Measurements from ENCODE around the gene ATP1A1.

The ATP1A1 gene

DNA sequence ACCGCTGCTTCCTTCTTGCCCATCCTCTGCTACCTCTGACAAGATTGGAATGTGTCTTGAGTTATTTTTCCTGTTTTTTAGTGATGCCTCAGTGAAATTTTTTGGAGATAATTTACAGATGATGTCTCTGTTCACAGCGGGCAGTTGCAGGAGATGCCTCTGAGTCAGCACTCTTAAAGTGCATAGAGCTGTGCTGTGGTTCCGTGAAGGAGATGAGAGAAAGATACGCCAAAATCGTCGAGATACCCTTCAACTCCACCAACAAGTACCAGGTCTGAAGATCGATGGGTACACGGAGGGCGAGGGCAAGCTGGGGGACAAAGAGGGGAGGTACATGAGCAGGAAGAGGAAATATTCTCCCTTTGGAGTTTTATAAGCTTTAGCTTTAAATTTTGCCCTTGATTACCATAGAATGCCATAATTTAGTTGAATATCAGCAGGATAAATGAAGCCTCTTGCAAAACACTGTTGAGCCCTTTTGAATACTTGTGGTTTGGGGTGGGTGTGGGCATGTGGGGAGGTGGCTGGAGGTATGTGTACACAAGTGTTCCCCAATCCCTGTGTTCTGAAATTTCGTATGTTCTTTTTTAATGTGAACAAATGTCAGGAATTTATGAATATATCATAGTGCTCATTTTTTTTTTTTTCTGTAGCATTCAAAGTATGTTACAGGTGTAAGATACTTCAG is 19.8 kb downstream of the ATP1A1 start:
- no peak for DNase-seq

DNA sequence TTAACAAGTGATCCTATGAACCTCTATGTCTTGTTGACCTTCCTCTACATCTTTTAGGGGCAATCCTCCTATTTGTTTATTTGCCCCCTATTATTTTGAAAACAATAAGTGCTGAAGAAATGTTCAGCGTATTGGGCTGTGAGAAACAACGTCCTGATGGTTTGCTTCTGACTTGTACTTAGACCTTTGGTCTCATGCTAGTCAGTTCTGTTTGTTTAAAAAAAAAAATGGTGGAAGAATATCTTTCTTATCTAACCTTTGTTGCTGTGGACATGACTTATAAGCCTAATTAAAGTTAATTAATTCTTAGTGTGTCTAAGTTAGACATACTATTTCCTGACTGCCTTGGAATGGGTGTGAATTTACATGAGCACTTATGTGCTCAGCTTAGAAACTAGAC is 20.7 kb downstream of the ATP1A1 start:
- no peak for DNase-seq

DNA sequence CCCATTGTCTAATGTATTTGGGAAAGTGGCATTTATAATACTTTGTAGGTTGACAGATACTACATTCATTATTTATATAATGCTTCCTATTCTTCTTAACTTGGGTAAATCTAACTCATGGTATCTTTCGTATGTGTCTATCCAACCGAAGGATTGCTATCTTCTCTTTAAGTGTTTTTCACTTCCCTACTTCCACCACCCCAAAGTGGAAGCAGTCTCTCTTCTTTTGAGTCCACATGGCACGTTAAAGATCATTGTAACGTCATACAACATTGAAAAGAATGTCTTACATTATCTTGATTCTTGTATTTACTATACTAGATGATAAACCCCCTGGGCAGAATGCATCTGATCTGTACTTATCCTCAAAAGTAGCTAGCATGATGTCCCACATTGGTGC is 21.2 kb downstream of the ATP1A1 start:
- DNase-seq: no peak

DNA sequence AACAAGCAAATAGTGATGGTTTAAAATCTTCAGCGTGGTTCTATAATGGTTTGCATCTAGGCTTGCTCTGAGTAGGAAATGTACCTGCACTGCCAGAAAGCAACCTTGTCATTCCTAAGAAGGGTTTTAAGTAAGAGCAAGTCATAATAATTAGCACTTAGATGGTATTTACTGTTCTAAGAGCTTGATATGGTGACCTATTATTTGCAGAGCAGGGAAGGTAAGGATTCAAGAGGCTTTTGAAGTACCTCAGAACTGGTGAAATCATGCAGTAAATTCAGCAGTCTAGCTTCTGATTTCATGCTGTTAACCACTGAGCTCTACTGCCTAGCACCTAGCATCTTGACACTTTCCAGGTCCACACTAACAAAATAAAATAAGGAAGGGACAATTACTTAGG is 23.7 kb downstream of the ATP1A1 start:
- no peak for DNase-seq

DNA sequence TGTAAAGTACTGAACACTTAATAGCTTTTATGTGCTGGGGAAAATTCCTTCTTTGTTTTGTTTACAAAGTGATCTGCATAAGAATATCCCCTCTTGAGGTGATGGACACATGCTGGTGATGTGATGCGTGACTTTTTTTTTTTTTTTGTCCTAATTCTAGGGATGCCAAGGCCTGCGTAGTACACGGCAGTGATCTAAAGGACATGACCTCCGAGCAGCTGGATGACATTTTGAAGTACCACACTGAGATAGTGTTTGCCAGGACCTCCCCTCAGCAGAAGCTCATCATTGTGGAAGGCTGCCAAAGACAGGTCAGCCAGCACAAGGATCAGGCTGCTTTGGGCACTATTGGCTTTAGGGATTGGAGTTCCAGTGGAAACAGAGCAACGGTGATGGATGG is 24.7 kb downstream of the ATP1A1 start:
- DNase-seq: no peak

DNA sequence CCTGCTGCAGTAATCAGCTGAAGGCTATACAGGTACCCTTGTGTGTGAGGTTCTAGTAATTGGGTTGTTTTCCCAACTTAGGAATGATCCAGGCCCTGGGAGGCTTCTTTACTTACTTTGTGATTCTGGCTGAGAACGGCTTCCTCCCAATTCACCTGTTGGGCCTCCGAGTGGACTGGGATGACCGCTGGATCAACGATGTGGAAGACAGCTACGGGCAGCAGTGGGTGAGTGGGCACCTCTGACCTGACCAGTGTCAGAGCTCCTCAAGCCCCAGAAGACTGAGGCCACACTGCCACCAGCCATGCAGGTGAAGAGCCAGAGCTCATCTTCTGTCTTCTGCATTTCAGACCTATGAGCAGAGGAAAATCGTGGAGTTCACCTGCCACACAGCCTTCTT is 27.7 kb downstream of the ATP1A1 start:
- DNase-seq: no peak

DNA sequence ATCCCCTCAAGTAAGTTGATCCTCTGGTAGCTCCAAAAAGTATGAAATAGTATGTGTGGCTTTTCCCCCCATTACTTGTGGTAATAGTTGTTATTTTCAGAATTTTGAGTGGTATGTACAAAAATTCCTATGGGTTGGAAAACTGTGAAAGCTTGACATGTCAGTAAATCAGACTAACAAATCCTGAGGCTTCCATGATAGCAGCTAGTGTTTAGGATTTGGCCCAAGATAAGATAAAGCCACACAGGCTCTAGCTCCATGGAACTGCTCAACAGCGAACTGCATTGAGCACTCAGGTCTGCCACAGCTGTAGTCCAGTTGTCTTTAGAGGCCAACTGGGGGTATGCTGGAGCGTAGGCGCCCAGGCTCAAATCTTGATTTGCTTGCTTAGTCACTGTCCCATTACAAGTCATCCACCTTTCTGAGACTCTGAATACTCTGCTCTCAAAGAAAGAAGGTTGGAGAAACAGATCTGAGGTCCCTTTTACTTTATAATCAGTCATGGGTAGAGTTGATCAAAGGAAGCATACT is 28.7 kb downstream of the ATP1A1 start:
- DNase-seq: no peak

DNA sequence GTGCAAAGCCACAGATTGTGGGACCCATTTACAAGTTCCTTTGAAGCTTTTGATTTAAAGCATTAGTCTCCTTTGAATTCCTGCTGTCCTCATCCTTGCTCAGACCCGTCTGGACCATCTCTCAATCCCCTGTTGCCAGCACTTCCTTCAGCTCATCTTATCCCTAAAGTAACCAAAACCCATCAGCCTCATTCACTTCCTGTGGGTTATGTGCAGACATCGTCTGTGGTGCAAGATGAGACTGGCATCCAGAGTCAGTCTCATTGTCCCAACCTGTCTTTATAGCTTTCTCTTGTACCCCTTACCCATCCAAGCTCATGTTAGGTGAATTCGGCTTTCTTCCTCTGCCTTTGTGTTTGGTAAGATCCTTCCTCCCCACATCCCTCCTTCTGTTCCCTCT is 29.3 kb downstream of the ATP1A1 start:
- no peak for DNase-seq

DNA sequence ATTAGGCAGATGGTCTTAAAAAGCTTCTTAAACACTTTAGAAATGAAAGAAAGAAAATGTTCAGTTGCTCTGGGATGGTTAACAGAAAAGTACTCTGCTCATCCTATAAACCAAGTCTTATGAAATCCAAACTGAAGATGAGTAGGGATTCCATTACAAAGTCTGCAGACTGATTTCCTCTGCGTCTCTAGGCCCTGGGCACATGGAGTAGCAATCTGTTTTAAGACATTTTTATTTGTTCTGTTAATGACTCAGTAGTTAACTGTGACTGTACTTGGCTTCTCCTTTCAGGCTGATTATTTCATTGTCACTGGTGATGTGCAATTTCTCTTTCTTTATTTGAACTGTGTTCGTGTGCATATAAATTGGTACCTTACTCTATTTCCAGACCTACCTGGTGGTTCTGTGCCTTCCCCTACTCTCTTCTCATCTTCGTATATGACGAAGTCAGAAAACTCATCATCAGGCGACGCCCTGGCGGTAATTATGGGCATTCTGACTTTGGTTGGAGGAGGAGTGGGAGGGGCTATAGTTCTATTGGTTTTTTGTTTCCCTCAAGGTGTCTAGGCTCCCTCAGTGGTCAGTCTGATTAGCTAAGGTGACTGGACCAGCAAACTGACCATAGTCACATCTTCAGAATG is 30.6 kb downstream of the ATP1A1 start:
- DNase-seq: no peak

DNA sequence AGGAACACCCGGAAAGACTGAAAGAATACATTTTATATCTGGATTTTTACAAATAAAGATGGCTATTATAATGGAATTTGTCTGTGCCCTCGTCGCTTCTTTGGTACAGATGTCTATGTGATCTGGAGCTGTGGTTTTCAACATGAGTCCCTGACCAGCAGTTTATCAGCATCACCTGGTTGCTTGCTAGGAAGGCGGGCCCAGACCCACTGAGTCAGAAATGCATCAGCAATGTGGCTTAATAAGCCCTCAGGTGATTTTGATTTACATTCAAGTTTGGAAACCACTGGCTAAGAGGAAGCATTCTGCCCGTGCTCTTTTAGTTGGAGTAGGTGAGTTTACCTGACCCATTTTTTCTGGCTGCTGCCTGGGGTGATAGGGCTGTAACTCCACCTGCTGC is 31.7 kb downstream of the ATP1A1 start:
- no peak for DNase-seq

DNA sequence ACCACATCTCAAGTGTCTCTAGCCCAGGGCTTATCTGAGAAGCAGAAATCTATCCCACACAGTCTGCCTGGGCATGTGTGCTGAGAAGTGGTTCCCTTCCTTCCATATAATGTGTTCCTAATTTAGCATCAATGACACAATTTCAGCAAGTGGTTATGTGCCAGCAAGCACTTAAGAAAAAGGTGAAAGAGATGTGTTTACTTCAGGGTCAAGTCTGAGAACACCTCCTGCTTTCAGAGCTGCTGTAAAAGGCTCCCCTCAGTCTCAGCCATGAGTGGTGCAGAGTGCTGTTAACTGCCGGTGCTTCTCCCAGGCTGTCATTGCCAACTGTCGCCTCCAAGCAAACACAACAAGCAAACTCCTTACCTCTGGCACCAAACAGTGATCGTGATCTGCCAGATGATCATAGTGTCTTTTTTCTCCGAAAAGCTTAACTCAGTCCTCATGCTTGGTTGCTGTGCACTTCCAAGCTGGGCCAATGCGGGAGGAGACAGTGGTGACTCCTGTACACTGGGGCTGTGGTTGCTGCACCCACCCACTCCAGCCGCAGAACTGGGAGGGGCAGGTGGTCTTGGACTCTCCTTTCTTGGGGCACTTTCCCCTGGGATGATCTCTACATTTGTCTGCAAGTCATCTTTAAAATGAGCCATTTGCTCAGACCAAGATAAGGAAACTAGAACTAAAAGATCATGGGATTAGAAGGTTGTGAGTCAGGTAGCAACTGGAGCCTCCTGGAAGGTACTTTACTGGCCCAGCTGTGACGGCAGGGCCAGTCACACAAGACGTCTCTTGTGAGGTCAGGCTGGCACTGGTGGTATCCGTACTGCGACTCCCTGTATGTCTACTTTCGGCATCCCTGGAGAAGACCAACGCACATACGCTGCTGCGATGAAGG is 32.4 kb downstream of the ATP1A1 start:
- no peak for DNase-seq

DNA sequence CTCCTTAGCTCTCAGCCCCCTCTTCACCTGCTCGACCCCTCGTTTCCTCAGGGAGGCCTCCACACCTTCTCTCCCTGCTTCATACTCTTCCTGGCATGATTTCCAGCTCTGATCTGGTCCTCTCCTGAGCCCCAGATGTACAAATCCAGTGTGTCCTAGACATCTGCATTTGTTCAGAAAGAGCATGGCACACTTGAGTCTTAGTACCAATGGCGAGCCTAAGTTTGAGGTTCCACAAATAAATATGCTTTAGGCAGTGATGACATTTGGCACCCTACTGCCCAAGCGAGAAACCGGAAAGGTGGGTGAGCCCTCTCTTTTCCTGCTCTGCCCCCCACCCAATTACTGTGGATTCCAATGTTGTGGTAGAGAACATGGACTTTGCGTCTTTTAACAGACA is 34.0 kb downstream of the ATP1A1 start:
- DNase-seq: no peak

DNA sequence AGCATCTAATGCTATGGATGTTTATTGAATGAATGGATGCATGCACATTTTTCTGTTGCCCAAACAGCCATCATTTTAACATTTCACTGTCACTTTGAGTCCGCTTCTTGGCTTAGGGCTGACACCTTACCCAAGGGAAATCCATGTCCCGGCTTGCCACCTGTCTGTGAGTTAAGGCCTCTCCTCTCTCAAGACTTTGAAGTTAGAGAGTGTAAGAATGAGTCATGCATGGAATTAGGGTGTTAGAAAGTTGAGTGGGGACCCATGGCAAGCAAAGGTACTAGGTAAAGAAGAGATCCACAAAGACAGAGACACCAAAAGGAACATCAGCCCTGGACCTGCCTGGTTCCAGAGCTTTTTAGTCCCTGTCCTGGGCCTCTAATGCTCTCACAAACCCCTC is 35.1 kb downstream of the ATP1A1 start:
- no peak for DNase-seq

DNA sequence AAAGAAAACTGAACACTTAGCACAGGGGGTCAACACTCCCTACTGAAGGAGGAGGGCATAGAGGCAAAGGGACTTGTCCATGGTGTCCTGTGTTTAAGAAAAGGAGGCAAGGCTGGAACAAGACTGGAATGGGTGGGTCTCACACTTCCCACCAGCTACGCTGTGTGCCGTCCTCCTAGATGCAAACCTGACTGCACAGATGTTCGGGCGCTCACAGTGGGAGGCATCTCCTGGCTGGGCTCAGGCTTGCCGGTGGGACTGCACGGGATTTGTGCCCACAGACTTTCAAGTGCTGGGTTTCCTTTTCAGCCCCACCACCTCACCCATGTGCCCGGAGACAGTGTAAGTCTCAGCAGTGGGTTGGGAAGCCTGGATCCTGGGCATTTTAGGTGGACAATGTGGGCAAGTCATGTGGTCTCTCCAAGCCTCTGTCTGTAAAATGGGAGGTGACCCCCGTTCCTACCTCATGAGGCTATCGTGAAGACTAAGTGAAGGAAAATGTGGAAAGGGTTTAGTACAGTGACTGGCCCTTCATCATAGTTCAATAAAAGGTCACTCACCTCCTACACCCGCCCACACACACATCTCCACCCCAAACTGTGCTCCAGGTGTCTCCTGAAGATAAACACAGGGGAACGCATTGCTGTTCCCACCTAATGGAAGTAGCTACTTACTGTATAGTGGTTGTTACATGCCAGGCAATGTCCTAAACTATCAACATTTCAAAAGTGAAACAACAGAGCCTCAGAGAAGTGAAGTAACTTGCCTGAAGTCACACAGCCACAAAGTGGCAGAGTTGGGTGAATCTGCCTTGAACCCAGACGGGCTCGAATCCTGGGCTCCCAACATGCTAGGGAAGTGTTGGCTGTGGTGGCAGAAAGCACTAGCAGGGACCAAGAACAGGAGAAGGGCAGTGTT is 36.0 kb downstream of the ATP1A1 start:
- no peak for DNase-seq

DNA sequence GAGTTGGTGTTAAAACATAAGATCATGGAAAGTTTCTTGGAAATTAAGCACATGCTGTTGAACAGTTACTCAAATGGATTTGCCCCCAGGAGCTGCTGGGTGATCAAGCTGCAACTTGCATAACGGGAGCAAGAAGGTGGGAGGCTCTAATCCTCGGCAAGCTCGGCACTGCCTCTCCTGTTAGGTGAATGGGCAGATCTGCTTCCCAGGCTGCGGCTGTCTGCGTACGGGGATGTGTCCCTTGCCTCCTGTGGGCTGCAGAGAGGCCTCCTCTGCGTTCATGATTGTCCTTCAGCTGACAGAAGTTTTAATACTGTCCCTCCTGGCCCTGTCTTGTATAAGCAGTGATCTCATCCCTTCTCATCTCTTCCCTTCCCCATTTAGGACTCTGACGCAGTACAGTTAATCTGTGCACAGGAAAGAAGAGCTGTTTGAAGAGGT is 36.7 kb downstream of the ATP1A1 start:
- no peak for DNase-seq

DNA sequence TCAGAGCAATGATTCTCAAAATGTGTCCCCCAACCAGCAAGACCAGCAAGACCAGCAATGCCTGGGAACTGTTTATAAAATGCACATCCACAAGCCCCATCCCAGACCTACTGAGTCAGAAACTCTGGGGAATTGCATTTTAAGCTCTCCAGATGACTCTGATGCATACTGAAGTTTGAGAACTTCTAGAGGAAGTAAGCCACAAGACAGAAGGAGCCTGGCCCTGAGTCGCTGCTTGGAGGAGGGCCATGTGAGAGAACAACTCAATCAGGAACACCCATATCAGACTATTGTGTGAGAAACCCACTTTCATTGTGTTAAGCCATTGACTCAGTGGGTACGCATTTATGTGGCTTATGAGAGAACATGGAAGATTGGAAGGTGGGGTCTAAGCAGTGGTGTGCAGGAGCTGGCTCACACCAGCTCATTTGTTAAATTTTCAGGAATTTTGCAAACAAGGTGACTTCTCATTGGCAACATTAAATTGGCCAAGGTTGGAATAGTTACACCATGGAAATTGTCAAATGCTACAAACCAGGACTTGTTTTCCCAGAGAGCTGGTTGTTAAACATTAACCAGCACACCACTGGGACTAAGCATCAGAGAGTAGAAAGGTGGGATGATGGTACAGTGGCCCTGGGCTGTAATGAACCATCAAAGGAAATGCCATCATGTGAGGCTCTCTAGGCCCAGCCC is 38.9 kb downstream of the ATP1A1 start:
- DNase-seq: no peak

DNA sequence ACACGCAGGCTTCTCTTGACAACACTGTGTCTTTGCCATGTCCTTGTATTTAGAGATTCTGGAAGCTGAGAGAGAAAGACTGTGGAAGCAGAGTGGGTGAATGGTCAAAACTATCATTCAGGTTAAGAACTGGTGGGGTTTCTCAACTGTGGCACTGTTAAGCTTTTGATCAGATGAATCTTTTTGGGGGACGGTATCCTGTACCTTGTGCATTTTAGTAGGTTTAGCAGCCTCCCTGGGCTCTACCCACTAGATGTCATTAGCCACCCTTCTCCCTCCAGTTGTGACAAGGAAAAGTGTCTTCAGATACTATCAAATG is 39.4 kb downstream of the ATP1A1 start:
- no peak for DNase-seq

DNA sequence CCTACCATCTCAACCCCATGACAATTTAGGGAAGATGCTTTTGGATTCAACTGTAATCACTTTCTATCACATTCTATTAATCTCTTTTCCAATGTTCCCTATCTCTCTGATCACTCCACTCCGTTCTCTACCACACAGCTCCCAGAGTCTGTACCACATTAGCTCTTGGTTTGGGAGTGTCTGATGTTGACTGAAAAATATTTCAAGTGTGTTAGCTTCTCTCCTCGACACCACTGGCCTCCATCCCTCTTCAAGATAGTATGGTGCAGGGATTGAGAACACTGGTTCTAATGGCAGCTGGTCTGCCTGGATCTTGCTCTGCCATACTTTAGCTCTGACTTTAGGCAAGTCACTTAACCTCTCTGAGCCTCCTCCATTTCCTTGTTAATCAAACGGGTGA is 39.9 kb downstream of the ATP1A1 start:
- no peak for DNase-seq

DNA sequence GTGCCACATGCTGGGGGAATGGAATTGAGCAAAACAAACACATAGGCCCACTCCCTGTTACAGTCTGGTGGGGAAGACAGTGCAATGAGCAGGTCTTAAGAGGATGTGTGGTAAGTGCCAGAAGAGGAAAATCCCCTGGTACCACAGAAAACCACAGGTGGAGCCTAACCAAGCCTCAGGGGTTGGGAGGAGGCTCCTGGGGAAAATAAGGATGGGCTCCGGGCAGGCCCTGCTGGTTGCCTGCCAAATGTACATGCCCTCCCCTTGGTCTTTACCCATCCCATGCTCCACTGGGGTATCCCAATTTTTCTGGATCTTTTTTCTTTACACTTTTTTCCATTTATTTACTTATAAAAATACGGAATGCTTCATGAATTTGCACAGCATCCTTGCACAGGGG is 40.4 kb downstream of the ATP1A1 start:
- DNase-seq: no peak

DNA sequence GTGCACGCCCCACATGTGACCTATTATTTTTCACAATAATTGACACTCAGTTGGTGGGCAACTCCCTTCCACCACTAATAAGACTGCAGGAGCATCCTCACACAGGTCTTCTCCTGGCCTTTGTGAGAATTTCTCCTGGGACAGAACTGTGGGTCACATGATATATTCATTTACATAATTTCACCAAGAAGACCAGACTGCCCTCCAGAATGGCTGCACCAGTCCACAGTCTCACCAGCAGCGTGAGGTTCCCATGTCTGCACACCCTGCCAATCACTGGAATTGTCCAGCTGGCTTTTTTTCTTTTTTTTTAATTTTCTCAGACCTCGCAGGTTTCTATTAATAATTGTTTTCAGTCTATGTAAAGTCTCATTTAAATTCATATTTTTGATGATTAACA is 41.3 kb downstream of the ATP1A1 start:
- DNase-seq: no peak

DNA sequence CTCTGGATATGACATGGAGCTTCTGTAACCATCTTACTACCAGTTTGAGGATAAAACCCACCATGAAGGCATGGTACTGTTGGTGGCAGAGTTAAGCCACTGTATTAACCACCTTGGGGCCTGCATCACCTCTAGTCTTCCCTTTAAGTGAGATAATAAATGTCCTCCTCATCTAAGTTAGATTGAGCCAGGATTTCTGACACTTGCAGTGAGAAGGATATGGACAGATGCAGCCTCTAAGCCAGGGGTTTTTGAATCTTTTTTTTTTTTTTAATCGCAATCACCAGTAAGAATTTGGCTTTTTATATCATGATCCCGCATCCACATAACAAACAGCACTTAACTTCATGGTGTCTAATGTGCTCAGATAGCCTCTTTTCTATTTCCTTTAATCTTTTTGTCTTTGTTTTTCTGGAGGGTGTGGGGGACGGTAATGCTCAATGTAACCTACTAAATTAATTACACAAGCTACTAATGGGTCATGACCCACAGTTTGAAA is 42.2 kb downstream of the ATP1A1 start:
- DNase-seq: no peak

All from Kasumi-1 (cell line).